HCT116 (cell line): ENCODE data around the gene UBE2V1. TPM values are rescaled to one million over a fixed set of nuclear protein-coding genes. Genes with fewer than 3 reads are reported as not detected.

ENCODE experiments used
- ATAC-seq: fragments of 200-7000 bp; cut with Tn5 transposase; 2 replicates; pipeline ENCODE4 v1.9.1; 2020; ENCODE audit warnings: mild to moderate bottlenecking, moderate library complexity
- BruUV-seq: library from RNA; stranded (reverse); fragments of 400-500 nt; replicated peaks from 2 replicates; lab custom pipeline; 2021; lab: Mats Ljungman, UMichigan
- CTCF ChIA-PET: fragments of 300-600 bp; sonication (Branson Sonifier 250); formaldehyde crosslinking; loops from one replicate; lab custom pipeline; 2021; ENCODE audit warnings: antibody characterized with exemption; lab: Charles Lee
- POLR2A ChIA-PET: fragments of 300-600, 350-600 bp; sonication (Branson Sonifier 250); formaldehyde crosslinking; loops from one replicate; lab custom pipeline; 2021; ENCODE audit warnings: antibody characterized with exemption; lab: Charles Lee
- RAD21 ChIA-PET, 2 experiments: fragments of 300-600 bp; sonication (Branson Sonifier 250); formaldehyde crosslinking; loops; one replicate each; lab custom pipeline; 2023; ENCODE audit warnings: low total read pairs in 2 of 2; ENCODE audit not compliant: uncharacterized antibody in 2 of 2, unreplicated experiment in 2 of 2, low non-redundant PET in 1 of 2; lab: Charles Lee
- DNase-seq: peaks from one replicate; pipeline ENCODE4 v3.0.0-alpha.2; 2010; ENCODE audit warnings: low read depth, low spot score
- H2AFZ ChIP-seq: fragments of 200-600 bp; shearing (Covaris generic), sonication (generic); 2 replicates; pipeline ENCODE4 v1.6.1; 2017; ENCODE audit warnings: low read depth, mixed run types, mixed read lengths, antibody characterized with exemption, low read length; ENCODE audit not compliant: poor library complexity, severe bottlenecking
- H3K27ac ChIP-seq: 2 replicates; pipeline ENCODE4 v1.5.1; 2012; ENCODE audit warnings: low read depth, low read length
- H3K27me3 ChIP-seq: fragments of 200-600 bp; sonication (generic); 2 replicates; pipeline ENCODE4 v1.6.1; 2016; ENCODE audit warnings: mixed run types, low read length, mixed read lengths; ENCODE audit not compliant: insufficient read depth
- H3K36me3 ChIP-seq, 2 experiments: fragments of 200-500 bp in 1 of 2; fragments of 200-600 bp in 1 of 2; sonication (Bioruptor generic) in 1 of 2; sonication (generic) in 1 of 2; 2 replicates each; pipeline versions ENCODE4 v1.5.1 to v1.6.1; 2014 to 2016; ENCODE audit warnings: low read length in 2 of 2, inconsistent platforms in 1 of 2, mixed read lengths in 1 of 2, mixed run types in 1 of 2; ENCODE audit not compliant: insufficient read depth in 2 of 2, control insufficient read depth in 1 of 2
- H3K4me1 ChIP-seq, 2 experiments: fragments of 200-600 bp in 1 of 2; sonication (generic) in 1 of 2; 2 replicates each; pipeline versions ENCODE4 v1.5.1 to v1.6.1; 2012 to 2017; ENCODE audit warnings: low read length in 2 of 2, inconsistent platforms in 1 of 2, mild to moderate bottlenecking in 1 of 2, mixed read lengths in 1 of 2, mixed run types in 1 of 2, moderate library complexity in 1 of 2; ENCODE audit not compliant: insufficient read depth in 2 of 2, control insufficient read depth in 1 of 2
- H3K4me2 ChIP-seq: fragments of 200-600 bp; sonication (generic); 2 replicates; pipeline ENCODE4 v1.6.1; 2017; ENCODE audit warnings: mixed run types, low read length, mixed read lengths
- H3K4me3 ChIP-seq, 2 experiments: fragments of 200-600 bp in 1 of 2; sonication (generic) in 1 of 2; replicated peaks in 1 of 2; 2 replicates each; pipeline ENCODE4 v1.5.1; 2011 to 2016; ENCODE audit warnings: low read length in 2 of 2, control low read depth in 1 of 2, low read depth in 1 of 2, mild to moderate bottlenecking in 1 of 2, mixed read lengths in 1 of 2, mixed run types in 1 of 2
- H3K79me2 ChIP-seq: fragments of 200-600 bp; sonication (generic); 2 replicates; pipeline ENCODE4 v1.6.1; 2017; ENCODE audit warnings: mild to moderate bottlenecking, mixed run types, low read length, moderate library complexity, mixed read lengths; ENCODE audit not compliant: insufficient read depth
- H3K9ac ChIP-seq: fragments of 200-600 bp; sonication (generic); 2 replicates; pipeline ENCODE4 v1.6.1; 2016; ENCODE audit warnings: low read length, mixed read lengths
- H3K9me2 ChIP-seq: fragments of 200-600 bp; sonication (generic), shearing (Covaris generic); 2 replicates; pipeline ENCODE4 v1.6.1; 2017; ENCODE audit warnings: mixed run types, mild to moderate bottlenecking, moderate library complexity; ENCODE audit not compliant: insufficient read depth
- H3K9me3 ChIP-seq, 2 experiments: fragments of 200-500 bp in 1 of 2; fragments of 200-600 bp in 1 of 2; sonication (Bioruptor generic) in 1 of 2; sonication (generic) in 1 of 2; 2 replicates each; pipeline ENCODE4 v1.6.1; 2014 to 2017; ENCODE audit warnings: low read length in 2 of 2, mixed read lengths in 2 of 2, inconsistent platforms in 1 of 2, low read depth in 1 of 2, mild to moderate bottlenecking in 1 of 2, mixed run types in 1 of 2, moderate library complexity in 1 of 2; ENCODE audit not compliant: control insufficient read depth in 1 of 2, insufficient read depth in 1 of 2
- H4K20me1 ChIP-seq: fragments of 200-600 bp; sonication (generic), shearing (Covaris generic); 2 replicates; pipeline ENCODE4 v1.6.1; 2017; ENCODE audit warnings: mixed run types, mild to moderate bottlenecking, moderate library complexity; ENCODE audit not compliant: insufficient read depth
- ATF3 ChIP-seq: IDR thresholded peaks from 2 replicates; pipeline ENCODE4 v1.6.1; 2012
- CTCF ChIP-seq, 3 experiments: fragments of 200-600 bp in 1 of 3; sonication (generic) in 1 of 3; IDR thresholded peaks in 2 of 3; conservative IDR thresholded peaks in 1 of 3; 2 replicates each; pipeline ENCODE4 v1.5.1; 2012 to 2017; ENCODE audit warnings: low read depth in 2 of 3, low read length in 2 of 3, antibody characterized with exemption in 1 of 3, borderline replicate concordance in 1 of 3, control low read depth in 1 of 3, mild to moderate bottlenecking in 1 of 3, mixed read lengths in 1 of 3, mixed run types in 1 of 3, moderate library complexity in 1 of 3; ENCODE audit not compliant: insufficient read depth in 1 of 3
- EGR1 ChIP-seq: IDR thresholded peaks from 2 replicates; pipeline ENCODE4 v1.6.1; 2012; ENCODE audit warnings: low read depth
- EZH2phosphoT487 ChIP-seq: fragments of 200-600 bp; IDR thresholded peaks from 2 replicates; pipeline ENCODE4 v1.6.1; 2018; ENCODE audit warnings: antibody characterized with exemption, borderline replicate concordance
- FOSL1 ChIP-seq: IDR thresholded peaks from 2 replicates; pipeline ENCODE4 v1.6.1; 2012; ENCODE audit warnings: low read depth
- POLR2A ChIP-seq: IDR thresholded peaks from 2 replicates; pipeline ENCODE4 v1.7.0; 2011; ENCODE audit warnings: borderline replicate concordance; ENCODE audit not compliant: insufficient read depth, insufficient read length; ENCODE audit errors: extremely low read depth
- RAD21 ChIP-seq: IDR thresholded peaks from 2 replicates; pipeline ENCODE4 v1.6.1; 2012; ENCODE audit warnings: low read depth, mild to moderate bottlenecking
- REST ChIP-seq: IDR thresholded peaks from 2 replicates; pipeline ENCODE4 v1.6.1; 2012; ENCODE audit warnings: low read depth
- SRF ChIP-seq: IDR thresholded peaks from 2 replicates; pipeline ENCODE4 v1.6.1; 2012; ENCODE audit warnings: low read depth
- intact Hi-C: fragments of 100-400 bp; cut with micrococcal nuclease; formaldehyde crosslinking; loops from 2 replicates; pipeline ENCODE4 v1.10.0; 2022
- total RNA-seq: library from RNA; stranded (reverse); gene quantifications from one replicate; pipeline ENCODE4 v1.2.1, GENCODE V29; 2021; ENCODE audit not compliant: unreplicated experiment

Gene UBE2V1
- total RNA-seq, 1 experiment from 2014 or later = 114 TPM

- H2AFZ ChIP-seq = no peak overlapping the region
- no peak for DNase-seq
- no TSS peak for BruUV-seq
- no peak overlapping the region for H3K4me2 ChIP-seq
- H3K79me2 ChIP-seq = peaks cover 96% of the 10 kb centered on the region
- no peaks in the 10 kb centered on the region for H3K27me3 ChIP-seq
- H3K27ac ChIP-seq = no peak overlapping the region
- ChIA-PET RAD21 (interaction anchor here in 1 of 2 experiments (0.7 kb wide), 1 partner anchor 82 kb away, joined by 3 read pairs; no protein-coding TSS in a partner anchor), CTCF (interaction anchor here (1.8 kb wide), 1 partner anchor 91 kb away, joined by 4 read pairs; no protein-coding TSS in a partner anchor), POLR2A (no interaction called here)
- peaks cover 7 to 22% of the 10 kb centered on the region in 2 experiments; a peak in 2 of 4 replicates for H3K36me3 ChIP-seq
- TF ChIP-seq EGR1 (no peak), CTCF (IDR thresholded peaks at IDR 0.05 in 2 of 3, conservative IDR thresholded peaks at IDR 0.05 in 1 of 3; ENCODE audit: borderline replicate concordance in 1 of 3, insufficient read depth in 1 of 3, low read depth in 2 of 3, low read length in 2 of 3) (no peak), POLR2A (no peak), ATF3 (no peak), EZH2phosphoT487 (no peak), SRF (no peak), REST (no peak), RAD21 (no peak), FOSL1 (no peak)
- TF ChIP-seq, all 23 proteins: peak for 0
- no peak for ATAC-seq
- no peak overlapping the region for H3K9ac ChIP-seq
- H3K9me3 ChIP-seq = no peaks in the 10 kb centered on the region
- H3K4me1 ChIP-seq = peaks cover 11 to 29% of the 10 kb centered on the region in 2 experiments
- no peaks in the 10 kb centered on the region for H4K20me1 ChIP-seq
- intact Hi-C loops = no loop called here
- no peak overlapping the region for H3K4me3 ChIP-seq
- no peaks in the 10 kb centered on the region for H3K9me2 ChIP-seq
Observed at GRCh38 chr20:50088022-50088421, 24.9 kb downstream of the UBE2V1 start.
